Activated CD4-positive, alpha-beta T cell treated with anti-CD3 and anti-CD28 coated beads for 24 hours (primary cell): Measurements from ENCODE around the gene URI1.
"Not testable (repeated sequence)": the region's sequence is repeated elsewhere in the genome, so short reads cannot be mapped to it uniquely, and the experiment has no call there.

Experiments used
- DNase-seq, 2 donors: peaks; one replicate each; pipeline ENCODE4 v3.0.0-alpha.2; 2020; ENCODE audit warnings: low read depth in 2 of 2

Gene URI1

DNA sequence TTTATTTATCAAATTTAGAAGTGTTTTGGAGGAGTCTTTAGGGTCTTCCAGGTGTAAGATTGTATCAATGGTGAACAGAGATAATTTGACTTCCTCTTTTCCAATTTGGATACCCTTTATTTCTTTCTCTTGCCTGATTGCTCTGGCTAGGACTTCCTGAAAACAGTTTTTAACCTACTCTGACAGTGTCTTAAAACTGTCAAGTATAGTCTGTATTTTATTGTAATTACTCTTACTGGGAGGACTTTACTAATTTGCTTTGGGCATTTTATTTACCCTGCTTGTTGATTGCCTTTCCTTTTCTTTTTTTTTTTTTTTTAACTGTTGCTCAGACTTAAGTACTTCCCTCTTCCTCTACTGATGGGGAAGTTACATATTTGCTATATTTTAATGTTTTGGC lies 81.3 kb downstream of the URI1 start:
- no peak for DNase-seq

DNA sequence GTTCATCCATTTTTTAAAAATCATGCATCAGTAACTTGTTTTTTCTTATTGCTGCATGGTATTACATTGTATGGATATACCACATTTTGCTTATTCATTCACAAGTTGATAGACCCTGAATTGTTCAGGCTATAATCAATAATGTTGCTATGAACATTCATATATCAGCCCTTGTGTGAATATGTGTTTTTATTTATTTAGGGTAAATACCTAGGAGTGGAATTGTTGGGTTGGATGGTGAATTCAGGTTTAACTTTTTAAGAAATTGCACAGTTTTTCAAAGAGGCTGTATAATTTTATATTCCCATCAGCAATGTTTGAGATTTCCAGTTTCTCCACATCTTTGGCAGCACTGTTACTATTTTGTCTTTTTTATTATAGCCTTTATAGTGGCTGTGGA lies 82.1 kb downstream of the URI1 start:
- no peak for DNase-seq

DNA sequence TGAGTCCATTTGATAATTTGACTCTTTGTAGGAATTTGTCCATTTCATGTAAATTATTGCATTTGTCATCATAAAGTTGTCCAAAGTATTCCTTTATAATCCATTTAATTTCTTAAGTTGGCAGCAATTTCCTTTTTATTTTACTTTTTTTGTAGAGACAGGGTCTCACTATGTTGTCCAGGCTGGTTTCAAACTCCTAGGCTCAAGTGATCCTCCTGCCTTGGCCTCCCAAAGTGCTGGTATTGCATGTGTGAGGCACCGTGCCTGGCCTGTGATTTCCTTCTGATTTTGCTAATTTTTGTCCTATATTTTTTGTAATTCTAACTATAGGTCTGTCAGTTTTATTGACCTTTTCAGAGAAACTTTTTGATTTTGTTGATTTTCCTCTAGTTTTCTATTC lies 84.9 kb downstream of the URI1 start:
- no peak for DNase-seq

- DNase-seq = no peak
Observed at GRCh38 chr19:30028118-30028991, 86.3 kb downstream of the URI1 start.

DNA sequence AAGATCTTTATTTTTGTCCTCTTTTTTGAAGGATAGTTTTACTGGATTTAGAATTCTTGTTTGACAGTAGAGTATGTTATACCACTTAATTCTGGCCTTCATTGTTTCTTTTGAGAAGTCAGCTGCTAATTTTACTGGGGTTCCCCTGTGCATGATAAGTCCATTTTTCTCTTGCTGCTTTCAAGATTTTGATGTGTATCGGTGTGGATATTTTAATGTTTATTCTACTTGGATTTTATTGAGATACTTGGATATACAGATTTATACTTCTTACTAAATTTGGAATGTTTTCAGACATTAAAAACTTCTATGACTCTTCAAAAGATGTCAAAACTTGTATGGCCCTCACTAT lies 86.9 kb downstream of the URI1 start:
- no peak for DNase-seq

DNA sequence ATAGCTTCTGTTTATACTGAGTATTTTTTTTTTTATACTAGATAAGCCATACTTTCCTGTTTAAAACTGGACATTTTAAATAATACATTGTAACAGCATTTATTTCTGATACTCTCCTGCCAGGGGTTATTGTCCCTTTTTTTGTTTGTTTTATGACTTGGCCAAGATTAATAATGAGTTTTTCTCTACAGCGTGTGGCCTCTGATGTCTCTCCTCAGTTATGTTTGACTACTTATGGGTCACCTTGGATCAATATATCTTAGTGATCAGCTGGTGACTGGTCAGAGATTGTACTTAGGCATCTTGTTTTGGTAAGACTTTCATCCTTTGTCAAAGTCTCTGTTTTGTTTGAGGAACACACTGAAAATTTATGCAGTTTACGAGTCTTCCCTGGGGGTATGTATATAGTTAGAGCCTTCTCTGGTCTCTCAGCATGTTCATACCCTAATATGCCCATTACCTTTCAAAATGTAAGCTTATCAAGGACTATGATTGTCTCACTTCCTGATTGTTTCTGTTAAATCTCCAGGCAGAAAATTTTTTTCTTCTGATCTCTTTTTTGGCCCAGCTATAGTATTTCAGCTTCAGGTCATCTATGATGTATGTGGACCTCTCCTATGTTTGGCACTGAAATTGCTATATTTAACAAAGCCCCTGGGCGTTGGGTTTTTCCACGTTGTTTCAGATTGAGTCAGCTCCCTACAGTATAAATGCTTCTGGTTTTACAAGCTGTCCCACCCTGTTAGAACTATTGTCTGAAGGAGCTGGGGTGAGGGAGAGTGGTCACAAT lies 87.9 kb downstream of the URI1 start:
- no peak for DNase-seq

- no peak for DNase-seq
Observed at GRCh38 chr19:30034321-30034720, 92.3 kb downstream of the URI1 start.

- DNase-seq = no peak
Observed at GRCh38 chr19:30036154-30037129, 94.4 kb downstream of the URI1 start.

DNA sequence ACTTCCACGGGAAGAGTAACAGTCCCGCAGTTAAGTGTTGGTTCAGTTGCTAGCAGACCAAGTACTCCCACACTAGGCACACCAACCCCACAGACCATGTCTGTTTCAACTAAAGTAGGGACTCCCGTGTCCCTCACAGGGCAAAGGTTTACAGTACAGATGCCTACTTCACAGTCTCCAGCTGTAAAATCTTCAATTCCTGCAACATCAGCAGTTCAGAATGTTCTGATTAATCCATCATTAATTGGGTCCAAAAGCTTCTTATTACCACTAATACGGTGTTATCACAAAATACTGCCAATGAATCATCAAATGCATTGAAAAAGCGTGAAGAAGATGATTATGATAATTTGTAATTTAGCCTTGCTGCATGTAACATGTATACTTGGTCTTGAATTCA lies 95.8 kb downstream of the URI1 start:
- no peak for DNase-seq

DNA sequence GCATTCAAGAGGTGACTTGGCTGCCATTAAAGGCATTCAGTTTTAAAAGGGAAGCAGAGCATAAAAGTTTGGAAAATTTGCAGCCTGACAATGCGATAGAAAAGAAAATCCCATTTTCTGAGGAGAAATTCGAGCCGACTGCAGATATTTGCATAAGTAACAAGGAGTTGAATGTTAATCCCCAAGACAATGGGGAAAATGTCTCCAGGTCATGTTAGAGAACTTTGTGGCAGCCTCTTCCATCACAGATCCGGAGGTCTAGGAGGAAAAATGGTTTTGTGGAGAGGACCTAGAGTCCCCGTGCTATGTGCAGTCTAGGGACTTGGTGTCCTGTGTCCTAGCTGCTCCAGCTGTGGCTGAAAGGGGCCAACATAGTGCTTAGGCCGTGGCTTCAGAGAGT lies 99.9 kb downstream of the URI1 start:
- not testable (repeated sequence) for DNase-seq

DNA sequence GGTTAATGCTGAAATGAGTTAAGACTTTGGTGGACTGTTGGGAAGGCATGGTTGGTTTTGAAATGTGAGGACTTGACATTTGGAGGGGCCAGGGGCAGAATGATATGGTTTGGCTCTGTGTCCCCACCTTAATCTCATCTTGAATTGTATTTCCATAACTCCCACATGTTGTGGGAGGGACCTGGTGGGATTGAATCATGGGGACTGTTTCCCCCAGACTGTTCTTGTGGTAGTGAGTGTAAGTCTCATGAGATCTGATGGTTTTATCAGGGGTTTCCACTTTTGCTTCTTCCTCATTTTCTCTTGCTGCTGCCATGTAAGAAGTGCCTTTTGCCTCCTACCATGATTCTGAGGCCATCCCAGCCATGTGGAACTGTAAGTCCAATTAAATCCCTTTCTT lies 101.0 kb downstream of the URI1 start:
- DNase-seq = not testable (repeated sequence)

GRCh38 chr19:30044273-30045248 lies 102.5 kb downstream of the URI1 start:
- DNase-seq = no peak

DNA sequence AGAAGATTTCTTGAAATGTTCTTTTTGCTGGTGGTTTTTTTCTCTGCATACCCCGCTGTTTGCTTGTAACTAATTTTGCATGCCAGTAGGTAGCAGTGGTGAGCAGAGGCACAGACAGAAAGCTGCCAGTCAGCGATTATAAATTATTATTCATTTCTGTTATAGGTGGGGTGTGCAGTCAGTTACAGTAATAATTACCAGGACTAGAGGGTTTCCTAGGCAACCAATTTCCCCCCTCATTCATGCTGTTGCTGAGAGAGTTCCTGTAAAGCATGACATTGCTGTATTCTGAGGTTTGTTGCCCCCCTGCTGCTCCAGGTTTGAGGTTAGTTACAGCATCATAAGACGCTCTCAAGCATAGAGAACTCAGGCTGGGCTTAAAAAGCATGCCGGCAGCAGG lies 104.5 kb downstream of the URI1 start:
- no peak for DNase-seq

- DNase-seq = no peak
Observed at GRCh38 chr19:30047432-30047831, 105.4 kb downstream of the URI1 start.

- DNase-seq = no peak
Observed at GRCh38 chr19:30049226-30049625, 107.2 kb downstream of the URI1 start.

DNA sequence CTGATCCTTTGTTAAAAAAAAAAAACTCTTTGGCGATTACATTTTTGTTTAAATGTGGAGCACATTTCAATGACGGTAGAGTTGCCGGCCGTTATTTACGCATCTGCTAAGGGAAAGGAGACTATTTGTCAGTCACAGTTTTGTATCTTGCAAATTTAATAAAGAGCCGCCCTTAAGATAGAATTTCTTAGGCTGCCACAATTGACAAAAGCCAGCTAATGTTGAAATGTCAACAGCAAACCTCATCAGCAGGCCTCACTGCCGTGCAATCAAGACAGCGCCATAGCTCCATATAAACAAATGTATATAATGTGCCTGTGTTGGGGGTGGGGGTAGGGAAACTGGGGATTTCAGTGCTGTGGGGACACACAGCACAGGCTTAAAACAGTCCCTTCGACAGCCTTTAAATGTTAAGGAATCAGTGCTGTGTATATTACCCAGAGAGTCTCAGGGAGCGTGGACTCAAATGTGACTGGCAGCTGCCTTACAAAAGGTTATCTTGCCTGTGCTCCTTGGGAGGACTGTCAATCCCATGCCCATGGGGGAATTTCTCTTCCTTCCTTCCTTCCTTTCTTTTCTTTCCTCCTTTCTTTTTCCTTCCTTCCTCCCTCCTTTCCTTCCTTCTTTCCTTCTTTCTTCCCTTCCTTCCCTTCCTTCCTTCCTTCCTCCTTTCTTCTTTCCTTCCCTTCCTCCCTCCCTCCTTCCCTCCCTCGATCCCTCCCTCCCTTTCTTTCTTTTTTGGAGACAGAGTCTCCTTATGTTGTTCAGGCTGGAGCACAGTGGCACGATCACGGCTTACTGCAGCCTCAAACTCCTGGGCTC lies 108.0 kb downstream of the URI1 start:
- no peak for DNase-seq

- DNase-seq = no peak
Observed at GRCh38 chr19:30052122-30053075, 110.4 kb downstream of the URI1 start.

- no peak for DNase-seq
Observed at GRCh38 chr19:30053558-30053957, 111.5 kb downstream of the URI1 start.

DNA sequence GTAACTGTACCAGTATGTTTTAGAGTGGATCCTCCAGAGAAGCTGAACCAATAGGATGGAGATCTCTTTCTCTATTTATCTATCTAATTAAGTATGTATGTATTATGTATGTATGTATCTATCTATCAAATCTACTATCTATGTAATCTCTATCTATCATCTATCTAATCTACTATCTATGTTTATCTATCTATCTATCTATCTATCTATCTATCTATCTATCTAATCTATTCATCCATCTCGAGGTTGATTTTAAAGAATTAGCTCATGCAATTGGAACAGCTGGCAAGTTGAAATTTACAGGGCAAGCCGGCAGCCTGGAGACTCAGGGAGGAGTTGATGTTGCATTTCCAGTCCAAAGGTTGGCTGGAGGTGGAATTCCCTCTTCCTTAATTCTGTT lies 112.2 kb downstream of the URI1 start:
- DNase-seq = no peak
